MCF 10A (cell line): ENCODE results near the gene GPD1L. TPM values are rescaled to one million over a fixed set of nuclear protein-coding genes. Genes with fewer than 3 reads are reported as not detected.
A peak's percentile ranks its signal among the peaks of the same experiment; 100 is the strongest.
"Not testable (repeated sequence)": the region's sequence is repeated elsewhere in the genome, so short reads cannot be mapped to it uniquely, and the experiment has no call there.

Source experiments
- Bru-seq: library from RNA; stranded (reverse); fragments of 400-500 nt; gene quantifications from one replicate; lab custom pipeline; 2021; lab: Mats Ljungman, UMichigan
- BruChase-seq, 2 experiments: library from RNA; stranded (reverse); fragments of 400-500 nt; gene quantifications; one replicate each; lab custom pipeline; 2021; lab: Mats Ljungman, UMichigan
- BruUV-seq: library from RNA; stranded (reverse); fragments of 400-500 nt; replicated peaks from 2 replicates; lab custom pipeline; 2021; lab: Mats Ljungman, UMichigan
- CTCF ChIA-PET: fragments of 300-600 bp; sonication (Branson Sonifier 250); formaldehyde crosslinking; extraction: SDS; loops from one replicate; lab custom pipeline; 2021; ENCODE audit warnings: antibody characterized with exemption, inconsistent platforms; lab: Yijun Ruan, JAX
- POLR2A ChIA-PET: fragments of 300-600, 350-650 bp; sonication (Branson Sonifier 250); formaldehyde crosslinking; extraction: SDS; loops from one replicate; lab custom pipeline; 2020; ENCODE audit warnings: antibody characterized with exemption, inconsistent platforms; lab: Yijun Ruan, JAX
- DNase-seq: peaks from one replicate; pipeline ENCODE4 v3.0.0-alpha.2; 2018; ENCODE audit not compliant: unreplicated experiment
- H3K27ac Mint-ChIP-seq: one replicate; pipeline ENCODE4 v1.8.0; 2022; ENCODE audit warnings: mild to moderate bottlenecking, low read depth, mixed read lengths; ENCODE audit not compliant: unreplicated experiment
- H3K27me3 Mint-ChIP-seq: one replicate; pipeline ENCODE4 v1.8.0; 2022; ENCODE audit warnings: mixed read lengths; ENCODE audit not compliant: insufficient read depth, unreplicated experiment
- H3K36me3 Mint-ChIP-seq: one replicate; pipeline ENCODE4 v1.8.0; 2022; ENCODE audit warnings: mild to moderate bottlenecking, moderate library complexity, mixed read lengths; ENCODE audit not compliant: insufficient read depth, unreplicated experiment
- H3K4me1 Mint-ChIP-seq: one replicate; pipeline ENCODE4 v1.8.0; 2022; ENCODE audit warnings: mixed read lengths; ENCODE audit not compliant: insufficient read depth, unreplicated experiment
- H3K4me3 Mint-ChIP-seq: one replicate; pipeline ENCODE4 v1.8.0; 2022; ENCODE audit warnings: mild to moderate bottlenecking, moderate library complexity, mixed read lengths; ENCODE audit not compliant: unreplicated experiment
- H3K9me3 Mint-ChIP-seq: one replicate; pipeline ENCODE4 v1.8.0; 2022; ENCODE audit warnings: mixed read lengths; ENCODE audit not compliant: unreplicated experiment
- intact Hi-C: fragments of 100-400 bp; cut with micrococcal nuclease; formaldehyde crosslinking; loops from 2 replicates; pipeline ENCODE4 v1.14.1; 2022
- long read RNA-seq: library from polyadenylated mRNA; stranded (forward); transcript quantifications from one replicate; pipeline ENCODE4 v2.0.0, GENCODE V29; 2022
- total RNA-seq: library from RNA; stranded (reverse); gene quantifications from 2 replicates; pipeline ENCODE4 v1.2.3, GENCODE V29; 2022
- TF ChIP-seq, protein P1 (sequence below): fragments of 200-600 bp; IDR thresholded peaks from one replicate; pipeline ENCODE4 v1.8.0; 2022; ENCODE audit warnings: antibody characterized with exemption, mild to moderate bottlenecking; ENCODE audit not compliant: unreplicated experiment

GPD1L gene
- 8.5 and 9.7 TPM in 2 replicates for total RNA-seq
- percentile 45 among the genes with signal in this experiment for Bru-seq, nascent RNA
- percentile 51 among the genes with signal in this experiment for BruChase-seq, experiment 1, labeled RNA remaining after a 6-hour chase
- BruChase-seq, experiment 2, labeled RNA remaining after a 2-hour chase = percentile 46 among the genes with signal in this experiment
- long read RNA-seq, full-length matches to known transcripts = 4 of 5 reads
- long read RNA-seq, partial matches to known transcripts = 0 of 5 reads
- long read RNA-seq, other reads (novel, unspliced or antisense) = 1 of 5 reads

DNA sequence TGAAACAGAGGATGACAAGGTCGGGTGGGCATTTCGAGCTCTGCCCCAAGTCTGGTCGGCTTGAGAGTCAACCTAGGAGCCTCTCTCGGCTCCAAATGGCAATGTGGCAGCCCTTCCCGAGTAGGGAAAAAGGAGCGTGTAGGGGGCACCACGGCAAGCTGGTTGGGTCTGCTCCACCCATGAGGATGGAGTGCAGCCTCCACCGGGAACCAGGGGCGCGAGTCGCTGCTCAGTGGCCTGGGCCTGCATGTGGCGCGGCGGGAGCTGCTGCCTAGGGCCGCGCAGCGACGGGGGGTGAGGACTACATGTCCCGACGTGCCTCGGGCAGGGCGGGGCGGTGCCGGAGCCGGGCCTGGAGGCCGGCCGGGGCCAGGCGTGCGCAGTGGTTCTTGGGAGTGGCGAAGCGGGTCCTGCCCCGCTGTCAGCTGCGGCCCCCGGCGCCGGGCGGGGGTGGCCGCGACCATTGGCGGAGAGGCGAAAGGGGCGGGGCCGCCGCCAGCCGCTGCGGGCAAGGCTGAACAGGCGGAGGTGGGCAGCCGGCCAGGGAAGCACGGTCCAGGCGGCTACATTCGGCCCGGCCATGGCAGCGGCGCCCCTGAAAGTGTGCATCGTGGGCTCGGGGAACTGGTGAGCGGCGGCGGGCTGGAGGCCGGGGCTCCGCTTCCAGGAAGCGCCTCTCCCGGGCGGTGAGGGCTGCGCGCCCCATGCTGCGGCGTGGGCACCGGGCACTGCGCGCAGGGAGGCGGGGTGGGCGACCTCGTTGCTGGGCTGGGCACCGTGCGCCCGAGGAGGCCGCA lies at the start of gene GPD1L:
Gene GPD1L (plus strand): TSS at position 489 of the 797 bp plus-strand sequence. CDS start 92 bp downstream, at position 581.
- no TSS peak for BruUV-seq
- H3K36me3 Mint-ChIP-seq = no peaks in the 10 kb centered on the region
- TF ChIP-seq, protein P1, sequence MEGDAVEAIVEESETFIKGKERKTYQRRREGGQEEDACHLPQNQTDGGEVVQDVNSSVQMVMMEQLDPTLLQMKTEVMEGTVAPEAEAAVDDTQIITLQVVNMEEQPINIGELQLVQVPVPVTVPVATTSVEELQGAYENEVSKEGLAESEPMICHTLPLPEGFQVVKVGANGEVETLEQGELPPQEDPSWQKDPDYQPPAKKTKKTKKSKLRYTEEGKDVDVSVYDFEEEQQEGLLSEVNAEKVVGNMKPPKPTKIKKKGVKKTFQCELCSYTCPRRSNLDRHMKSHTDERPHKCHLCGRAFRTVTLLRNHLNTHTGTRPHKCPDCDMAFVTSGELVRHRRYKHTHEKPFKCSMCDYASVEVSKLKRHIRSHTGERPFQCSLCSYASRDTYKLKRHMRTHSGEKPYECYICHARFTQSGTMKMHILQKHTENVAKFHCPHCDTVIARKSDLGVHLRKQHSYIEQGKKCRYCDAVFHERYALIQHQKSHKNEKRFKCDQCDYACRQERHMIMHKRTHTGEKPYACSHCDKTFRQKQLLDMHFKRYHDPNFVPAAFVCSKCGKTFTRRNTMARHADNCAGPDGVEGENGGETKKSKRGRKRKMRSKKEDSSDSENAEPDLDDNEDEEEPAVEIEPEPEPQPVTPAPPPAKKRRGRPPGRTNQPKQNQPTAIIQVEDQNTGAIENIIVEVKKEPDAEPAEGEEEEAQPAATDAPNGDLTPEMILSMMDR = no peak
- peak within 1 kb of the TSS; percentile 16 for H3K27ac Mint-ChIP-seq
- ChIA-PET CTCF (interaction anchor here (0.5 to 0.6 kb wide), 3 partner anchors 38 to 190 kb away, joined by 4 to 5 read pairs (median 5); no protein-coding TSS in a partner anchor), POLR2A (interaction anchor here (0.6 to 1.3 kb wide), 5 partner anchors 10 to 438 kb away, joined by 3 to 5 read pairs (median 4); partner anchors contain the start of gene ZNF860)
- no peaks in the 10 kb centered on the region for H3K27me3 Mint-ChIP-seq
- peak within 1 kb of the TSS; percentile 77 for H3K4me3 Mint-ChIP-seq
- peaks cover 13% of the 10 kb centered on the region for H3K9me3 Mint-ChIP-seq
- peaks cover 14% of the 10 kb centered on the region for H3K4me1 Mint-ChIP-seq
- intact Hi-C loops = loop anchor here (5.0 kb wide), 1 partner anchor 224 kb away; no protein-coding TSS in a partner anchor
- DNase-seq = peak; percentile 95

DNA sequence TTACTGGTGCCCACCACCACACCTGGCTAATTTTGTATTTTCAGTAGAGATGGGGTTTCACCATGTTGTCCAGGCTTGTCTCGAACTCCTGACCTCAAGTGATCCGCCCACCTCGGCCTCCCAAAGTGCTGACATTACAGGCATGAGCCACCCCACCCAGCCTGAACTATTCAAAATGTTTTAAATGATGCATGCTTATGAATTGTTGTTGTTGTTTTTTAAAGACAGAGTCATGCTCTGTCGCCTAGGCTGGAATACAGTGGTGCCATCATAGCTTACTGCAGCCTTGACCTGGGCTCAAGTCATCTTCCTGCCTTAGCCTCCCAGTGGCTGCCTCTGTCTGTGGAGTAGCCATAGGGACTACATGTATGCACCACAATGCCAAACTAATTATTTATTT lies 48.0 kb upstream of the GPD1L start:
- peaks cover 11% of the 10 kb centered on the region for H3K27me3 Mint-ChIP-seq
- H3K9me3 Mint-ChIP-seq, POLR2A ChIA-PET, H3K27ac Mint-ChIP-seq, H3K4me3 Mint-ChIP-seq, H3K36me3 Mint-ChIP-seq, intact Hi-C loops, CTCF ChIA-PET, H3K4me1 Mint-ChIP-seq, DNase-seq, BruUV-seq: not testable (repeated sequence)

DNA sequence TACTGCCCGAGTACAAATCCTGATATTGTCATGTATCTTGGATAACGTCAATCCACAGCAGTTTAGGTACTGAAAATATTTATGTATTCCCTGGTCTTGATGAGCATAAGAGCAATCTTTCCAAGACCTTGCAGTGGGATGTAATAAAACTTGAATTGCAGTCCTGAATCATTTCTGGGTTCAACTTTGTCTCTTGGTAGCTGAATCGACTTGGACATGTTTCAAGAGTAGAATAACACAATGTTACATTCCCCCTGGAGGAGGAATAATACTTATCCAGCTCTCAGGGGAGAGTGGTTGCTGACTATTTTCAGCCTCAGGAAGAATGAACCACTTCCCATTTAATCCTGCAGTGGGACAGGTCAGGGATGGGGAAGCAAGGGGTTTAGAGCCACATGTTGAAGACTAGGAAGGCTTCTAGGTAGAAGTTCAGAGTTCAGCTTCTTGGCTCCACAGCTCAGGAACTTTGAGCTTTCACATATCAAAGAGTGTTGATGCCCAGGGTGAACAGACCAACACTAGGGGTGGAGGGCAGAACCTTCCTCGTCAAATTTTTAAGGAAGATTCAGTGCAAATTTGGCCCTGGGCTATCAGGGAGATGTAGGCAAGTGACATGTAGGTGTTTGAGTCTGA lies 43.4 kb upstream of the GPD1L start:
- ChIA-PET CTCF (no interaction called here), POLR2A (no interaction called here)
- no peaks in the 10 kb centered on the region for H3K27me3 Mint-ChIP-seq
- no peaks in the 10 kb centered on the region for H3K4me1 Mint-ChIP-seq
- H3K4me3 Mint-ChIP-seq = no peak overlapping the region
- H3K36me3 Mint-ChIP-seq = no peaks in the 10 kb centered on the region
- no TSS peak for BruUV-seq
- no peaks in the 10 kb centered on the region for H3K9me3 Mint-ChIP-seq
- intact Hi-C loops = no loop called here
- DNase-seq = no peak
- TF ChIP-seq, protein P1 = no peak
- no peak overlapping the region for H3K27ac Mint-ChIP-seq

DNA sequence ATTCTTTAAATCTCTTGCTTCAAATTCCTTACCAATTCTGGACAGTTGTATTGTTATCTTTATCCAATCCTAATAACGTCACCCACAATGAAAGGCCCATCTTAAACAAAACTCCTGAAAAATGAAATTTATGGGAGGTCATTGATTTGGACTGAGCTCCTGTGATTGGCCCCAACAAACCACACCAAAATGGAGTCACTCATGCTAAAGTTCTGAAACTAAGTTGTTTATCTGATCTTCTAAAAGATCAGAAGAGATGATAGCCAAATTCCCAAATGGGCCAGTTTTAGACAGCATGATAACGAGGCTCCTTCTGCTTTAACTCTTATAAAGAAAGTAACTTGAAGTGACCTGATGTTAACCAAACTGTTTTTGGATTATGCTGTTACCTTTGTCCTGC lies 39.7 kb upstream of the GPD1L start:
- Mint-ChIP-seq H3K4me1 (no peaks in the 10 kb centered on the region), H3K4me3 (no peak overlapping the region), H3K36me3 (no peaks in the 10 kb centered on the region), H3K27me3 (no peaks in the 10 kb centered on the region), H3K9me3 (no peaks in the 10 kb centered on the region), H3K27ac (no peak overlapping the region)
- ChIA-PET CTCF (no interaction called here), POLR2A (no interaction called here)
- no peak for DNase-seq
- intact Hi-C loops = no loop called here
- TF ChIP-seq, protein P1 = no peak
- BruUV-seq = no TSS peak

DNA sequence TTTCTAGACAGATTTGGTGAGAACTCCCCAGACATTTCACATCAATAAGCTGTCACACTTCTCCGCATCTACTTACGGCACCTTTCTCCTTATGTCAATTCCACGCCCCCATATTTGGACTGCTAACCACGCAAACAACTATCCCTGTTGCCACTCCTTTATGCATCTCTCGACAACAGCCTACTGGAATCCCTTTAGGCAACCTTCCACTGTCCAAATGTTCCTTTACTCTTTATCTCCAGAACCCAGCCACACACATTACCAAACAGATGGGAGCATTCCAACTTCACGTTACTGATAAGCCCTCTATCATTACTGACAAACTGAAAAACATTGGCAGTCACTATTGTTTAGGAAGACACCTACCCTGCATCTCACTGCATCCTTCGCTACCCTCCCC lies 32.2 kb upstream of the GPD1L start:
- H3K4me1 Mint-ChIP-seq, POLR2A ChIA-PET, H3K4me3 Mint-ChIP-seq, CTCF ChIA-PET, H3K27me3 Mint-ChIP-seq, BruUV-seq, H3K27ac Mint-ChIP-seq, intact Hi-C loops, H3K9me3 Mint-ChIP-seq, H3K36me3 Mint-ChIP-seq, DNase-seq: not testable (repeated sequence)
